Measurements from ENCODE around the gene SLC6A6. TPM values are rescaled to one million over a fixed set of nuclear protein-coding genes. Genes with fewer than 3 reads are reported as not detected.

Gene SLC6A6
- total and polyA plus RNA-seq, 4 donors: 0.92 to 7.2 (median 2.9) TPM

DNA sequence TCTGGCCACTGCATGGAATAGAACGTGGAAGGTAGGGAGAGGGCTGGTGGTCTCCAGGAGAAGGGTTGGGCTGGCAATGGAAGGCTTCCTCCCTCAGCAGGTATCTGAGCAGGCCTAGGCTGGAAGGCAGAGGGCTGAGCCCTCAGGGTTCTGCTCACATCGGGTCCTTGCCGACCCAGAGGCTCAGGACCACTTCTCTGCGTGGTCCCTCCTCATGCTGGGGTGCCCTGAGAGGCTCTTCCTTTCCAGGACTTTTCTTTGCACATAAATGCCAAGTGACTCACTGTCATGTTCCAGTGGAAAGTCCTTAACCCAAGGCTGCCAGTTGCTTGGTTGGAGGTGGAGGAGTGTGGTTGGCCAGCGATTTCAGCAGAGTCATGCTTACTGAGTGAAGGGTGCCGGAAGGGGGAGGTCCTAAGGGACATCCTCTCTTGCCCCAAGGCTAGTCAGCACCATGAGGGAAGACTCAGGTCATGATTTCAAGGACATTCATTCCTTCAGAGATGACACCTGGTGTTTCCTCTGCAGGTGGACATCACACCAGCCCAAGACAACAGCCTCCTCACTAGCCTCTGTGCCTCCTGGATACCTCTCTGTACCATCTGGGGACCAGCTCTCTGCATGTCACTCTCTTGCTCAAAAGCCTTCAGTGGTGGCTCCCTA lies 8.2 kb downstream of the SLC6A6 start:
- WGBS: 82% methylated on average over 6 of the region's 6 CpGs
- DNase-seq (ENCODE audit: low spot score): no peak
- Histone ChIP-seq H3K4me1 (ENCODE audit: control insufficient read depth in 4 of 4, insufficient read depth in 4 of 4, low read length in 3 of 4) (peaks cover 0 to 3% (median 0%) of the 10 kb centered on the region in 4 donors), H3K27ac (ENCODE audit: low read depth in 1 of 2, low read length in 2 of 2) (peak overlapping the region in 1 of 2 donors; percentile 65), H3K4me3 (ENCODE audit: low read depth in 1 of 3, low read length in 3 of 3) (no peak overlapping the region), H3K9me3 (ENCODE audit: control insufficient read depth in 4 of 4, low read length in 3 of 4) (no peaks in the 10 kb centered on the region), H3K36me3 (ENCODE audit: control insufficient read depth in 4 of 4, insufficient read depth in 3 of 4, low read depth in 1 of 4, low read length in 3 of 4) (no peaks in the 10 kb centered on the region), H3K27me3 (ENCODE audit: control insufficient read depth in 4 of 4, insufficient read depth in 4 of 4, low read length in 3 of 4) (peaks cover 0 to 14% (median 0%) of the 10 kb centered on the region in 4 donors), H3K9ac (ENCODE audit: low read depth in 1 of 2, low read length in 2 of 2) (no peak overlapping the region)
- TF ChIP-seq GABPA (IDR thresholded peaks at IDR 0.05 in 1 of 2, conservative IDR thresholded peaks at IDR 0.05 in 1 of 2): no peak
- TF ChIP-seq FOXA1 (IDR thresholded peaks at IDR 0.05): no peak
- TF ChIP-seq TAF1 (conservative IDR thresholded peaks at IDR 0.05): no peak

DNA sequence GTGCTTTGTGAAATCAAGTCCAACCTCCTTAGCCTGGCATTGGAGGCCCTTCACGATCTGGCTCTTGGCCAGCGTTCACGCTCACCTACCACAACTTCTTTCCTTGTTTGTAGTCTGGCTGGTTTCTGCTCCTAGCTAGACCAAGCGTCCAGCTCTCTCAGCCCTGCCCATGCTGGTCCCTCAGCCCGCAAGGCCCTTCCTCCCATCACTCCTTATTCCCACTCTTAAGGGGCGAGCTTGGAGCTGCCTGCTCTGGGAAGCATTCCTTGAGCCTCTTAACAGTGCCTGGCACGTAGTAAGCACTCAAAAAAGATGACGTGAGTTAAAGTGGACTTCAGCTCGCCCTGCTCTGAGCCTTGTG lies 8.7 kb downstream of the SLC6A6 start:
- Histone ChIP-seq H3K9ac (ENCODE audit: low read depth in 1 of 2, low read length in 2 of 2) (no peak overlapping the region), H3K4me3 (ENCODE audit: low read depth in 1 of 3, low read length in 3 of 3) (no peak overlapping the region), H3K4me1 (ENCODE audit: control insufficient read depth in 4 of 4, insufficient read depth in 4 of 4, low read length in 3 of 4) (no peaks in the 10 kb centered on the region)

More for the DNA sequence above, 8.7 kb downstream of the SLC6A6 start:
- Histone ChIP-seq H3K27me3 (ENCODE audit: control insufficient read depth in 4 of 4, insufficient read depth in 4 of 4, low read length in 3 of 4) (peaks cover 0 to 11% (median 0%) of the 10 kb centered on the region in 4 donors), H3K36me3 (ENCODE audit: control insufficient read depth in 4 of 4, insufficient read depth in 3 of 4, low read depth in 1 of 4, low read length in 3 of 4) (no peaks in the 10 kb centered on the region), H3K9me3 (ENCODE audit: control insufficient read depth in 4 of 4, low read length in 3 of 4) (no peaks in the 10 kb centered on the region), H3K27ac (ENCODE audit: low read depth in 1 of 2, low read length in 2 of 2) (peak overlapping the region in 1 of 2 donors; percentile 65)
- TF ChIP-seq SP1 (IDR thresholded peaks at IDR 0.05): no peak
- no peak for TF ChIP-seq ATF3 (IDR thresholded peaks at IDR 0.05)
- TF ChIP-seq YY1 (IDR thresholded peaks at IDR 0.05): no peak
- no peak for TF ChIP-seq ZBTB33 (IDR thresholded peaks at IDR 0.05)
- TF ChIP-seq REST (IDR thresholded peaks at IDR 0.05): no peak
- no peak for TF ChIP-seq JUND (IDR thresholded peaks at IDR 0.05)
- no peak for TF ChIP-seq EGR1 (IDR thresholded peaks at IDR 0.05; ENCODE audit: low read depth in 2 of 2)
- no peak for TF ChIP-seq GABPA (IDR thresholded peaks at IDR 0.05 in 1 of 2, conservative IDR thresholded peaks at IDR 0.05 in 1 of 2)
- no peak for TF ChIP-seq FOXA2 (IDR thresholded peaks at IDR 0.05)
- TF ChIP-seq HNF4A (conservative IDR thresholded peaks at IDR 0.05): no peak
- no peak for TF ChIP-seq RAD21 (IDR thresholded peaks at IDR 0.05)
- TF ChIP-seq RXRA (IDR thresholded peaks at IDR 0.05): no peak
- no peak for TF ChIP-seq CTCF (IDR thresholded peaks at IDR 0.05; ENCODE audit: low read depth, low read length, missing input control)
- no peak for TF ChIP-seq FOXA1 (IDR thresholded peaks at IDR 0.05)
- no peak for TF ChIP-seq TAF1 (conservative IDR thresholded peaks at IDR 0.05)
- TF ChIP-seq HNF4G (IDR thresholded peaks at IDR 0.05): no peak
- no peak for DNase-seq (ENCODE audit: low spot score)
- WGBS: 94% methylated on average over 9 of the region's 9 CpGs

All from liver (tissue), 9 donors.